DOHH2 (cell line): Measurements from ENCODE around the gene BCL2L13.

Experiments
- CTCF ChIP-seq: fragments of 200-600 bp; sonication (generic); IDR thresholded peaks from one replicate; pipeline ENCODE4 v1.5.1; 2014; ENCODE audit warnings: antibody characterized with exemption, mild to moderate bottlenecking, low read depth, low read length; ENCODE audit not compliant: poor library complexity, severe bottlenecking
- EZH2phosphoT487 ChIP-seq: fragments of 200-600 bp; sonication (generic); IDR thresholded peaks from 2 replicates; pipeline ENCODE4 v1.6.1; 2017; ENCODE audit warnings: borderline replicate concordance, mild to moderate bottlenecking, antibody characterized with exemption, low read length, moderate library complexity, mixed read lengths

- TF ChIP-seq CTCF = no peak
- TF ChIP-seq EZH2phosphoT487 = no peak
Observed at GRCh38 chr22:17748555-17749353, 110.2 kb downstream of the BCL2L13 start.
